Measurements from ENCODE around the gene FAM114A2. TPM values are rescaled to one million over a fixed set of nuclear protein-coding genes. Genes with fewer than 3 reads are reported as not detected.

The FAM114A2 gene
- total RNA-seq, 1 experiment from 2014 or later: 12.8 TPM

GRCh38 chr5:154055201-154055600 is 16.5 kb upstream of the FAM114A2 start:
- no peak overlapping the region for H3T11ph ChIP-seq (ENCODE audit: low read length)
- H3K9me3 ChIP-seq (ENCODE audit: control insufficient read depth, low read depth, low read length): no peaks in the 10 kb centered on the region
- no peak overlapping the region for H2BK15ac ChIP-seq (ENCODE audit: low read depth, low read length)
- H2BK20ac ChIP-seq (ENCODE audit: low read depth, low read length, poor library complexity, severe bottlenecking): no peak overlapping the region
- no peaks in the 10 kb centered on the region for H3K79me1 ChIP-seq (ENCODE audit: insufficient read depth, low read depth, low read length, poor library complexity, severe bottlenecking)
- H3K23me2 ChIP-seq (ENCODE audit: insufficient read length, low read depth, low read length, poor library complexity, severe bottlenecking): no peaks in the 10 kb centered on the region
- no CpG with 5 or more reads among the region's 2 CpGs for WGBS (ENCODE audit: extremely low coverage, insufficient read length, low lambda C conversion rate)
- Mint-ChIP-seq H3K36me3 (ENCODE audit: insufficient read depth in 1 of 3, low read depth in 3 of 3) (peaks cover 0 to 17% (median 15%) of the 10 kb centered on the region in 3 experiments; a peak in 3 of 7 replicates), H3K27me3 (ENCODE audit: low read depth) (no peaks in the 10 kb centered on the region), H3K4me3 (no peak overlapping the region), H3K4me1 (peaks cover 16% of the 10 kb centered on the region in 2 experiments), H3K9me3 (no peaks in the 10 kb centered on the region), H3K27ac (no peak overlapping the region)
- H2BK120ac ChIP-seq (ENCODE audit: low read depth, low read length, poor library complexity, severe bottlenecking): no peak overlapping the region
- no peak overlapping the region for H3K23ac ChIP-seq (ENCODE audit: insufficient read length, low read depth, low read length)
- H2AK5ac ChIP-seq (ENCODE audit: insufficient read length, low read length): no peak overlapping the region
- no peaks in the 10 kb centered on the region for H4K20me1 ChIP-seq (ENCODE audit: control insufficient read depth, insufficient read depth, insufficient read length)
- H3K4me2 ChIP-seq (ENCODE audit: insufficient read depth, insufficient read length, low read length): no peak overlapping the region
- no peak overlapping the region for H4K8ac ChIP-seq (replicated peaks; ENCODE audit: insufficient read length, low read depth, low read length)
- no peak overlapping the region for H3K9ac ChIP-seq (ENCODE audit: extremely low read depth, insufficient read length, low read length)
- H4K5ac ChIP-seq (ENCODE audit: insufficient read length, low read depth, low read length): no peak overlapping the region
- H4K91ac ChIP-seq (ENCODE audit: insufficient read length, low read depth, low read length): no peak overlapping the region
- H3K27ac ChIP-seq (ENCODE audit: insufficient read length, low read depth, low read length): no peak overlapping the region
- no peak overlapping the region for H3K56ac ChIP-seq (ENCODE audit: insufficient read length, low read depth, low read length)
- no peaks in the 10 kb centered on the region for H3K27me3 ChIP-seq (ENCODE audit: insufficient read depth, low read length)
- no peak overlapping the region for H3K18ac ChIP-seq (ENCODE audit: insufficient read length, low read depth, low read length)
- H3K4ac ChIP-seq (ENCODE audit: low read depth, low read length): no peak overlapping the region
- H3K79me2 ChIP-seq (ENCODE audit: insufficient read depth, low read length): no peaks in the 10 kb centered on the region
- H3K4me1 ChIP-seq (ENCODE audit: insufficient read depth, low read length): 0 out of 2 replicates have a peak, but pooled peaks cover 3% of the 10 kb centered on the region
- H2AFZ ChIP-seq (ENCODE audit: low read length): no peak overlapping the region
- H2BK12ac ChIP-seq (ENCODE audit: insufficient read length, low read depth, low read length): no peak overlapping the region
- no peak overlapping the region for H3K14ac ChIP-seq (ENCODE audit: insufficient read depth, low read length)
- TF ChIP-seq CTCF (conservative IDR thresholded peaks at IDR 0.05): no peak
- DNase-seq: no peak
- no peak overlapping the region for H2BK5ac ChIP-seq (ENCODE audit: insufficient read length, low read length)

Data from H9 (cell line).